GM12874 (cell line): Measurements from ENCODE around the gene LYPD4.

Experiments
- CTCF ChIP-seq: IDR thresholded peaks from 2 replicates; pipeline ENCODE4 v1.5.1; 2011; ENCODE audit warnings: low read depth, mild to moderate bottlenecking, control low read depth, low read length, moderate library complexity; ENCODE audit not compliant: insufficient read depth

Gene LYPD4

GRCh38 chr19:41870401-41870873 is 26.0 kb upstream of the LYPD4 start:
- no peak for TF ChIP-seq CTCF

GRCh38 chr19:41869374-41869955 is 25.0 kb upstream of the LYPD4 start:
- TF ChIP-seq CTCF = no peak

GRCh38 chr19:41868989-41869300 is 24.5 kb upstream of the LYPD4 start:
- TF ChIP-seq CTCF = no peak

- TF ChIP-seq CTCF = no peak
Observed at GRCh38 chr19:41868120-41868988, 23.9 kb upstream of the LYPD4 start.

GRCh38 chr19:41866284-41866683 is 21.8 kb upstream of the LYPD4 start:
- no peak for TF ChIP-seq CTCF

GRCh38 chr19:41864374-41864773 is 19.9 kb upstream of the LYPD4 start:
- TF ChIP-seq CTCF = no peak

GRCh38 chr19:41863209-41863931 is 18.9 kb upstream of the LYPD4 start:
- TF ChIP-seq CTCF = no peak
